Neutrophil (primary cell): Measurements from ENCODE around the gene GPR84.

Source experiments
- H3K27ac ChIP-seq: fragments of 200-600 bp; sonication (generic); 2 replicates; pipeline ENCODE4 v1.5.1; 2016; ENCODE audit warnings: mild to moderate bottlenecking, moderate library complexity
- H3K27me3 ChIP-seq: fragments of 200-600 bp; sonication (generic); 2 replicates; pipeline ENCODE4 v1.6.0; 2016; ENCODE audit warnings: mild to moderate bottlenecking
- H3K36me3 ChIP-seq: fragments of 200-600 bp; sonication (generic); 2 replicates; pipeline ENCODE4 v1.5.1; 2017
- H3K4me1 ChIP-seq, 2 experiments: fragments of 200-600 bp in 1 of 2; sonication (generic) in 1 of 2; 1 replicate in 1 of 2; 2 replicates in 1 of 2; pipeline versions ENCODE4 v1.5.1 to v1.6.1; 2013 to 2016; ENCODE audit warnings: low read depth in 1 of 2, low read length in 1 of 2, mild to moderate bottlenecking in 1 of 2, moderate library complexity in 1 of 2; ENCODE audit not compliant: control insufficient read depth in 1 of 2, insufficient read depth in 1 of 2
- H3K4me3 ChIP-seq, 2 experiments: fragments of 200-600 bp in 1 of 2; sonication (generic) in 1 of 2; 1 replicate in 1 of 2; 2 replicates in 1 of 2; pipeline ENCODE4 v1.5.1; 2013 to 2016; ENCODE audit warnings: low read depth in 1 of 2, low read length in 1 of 2, mild to moderate bottlenecking in 1 of 2, moderate library complexity in 1 of 2
- H3K9me3 ChIP-seq: fragments of 200-600 bp; sonication (generic); 2 replicates; pipeline ENCODE4 v1.5.1; 2016
- CTCF ChIP-seq: fragments of 200-600 bp; sonication (generic); IDR thresholded peaks from 2 replicates; pipeline ENCODE4 v1.5.1; 2016; ENCODE audit warnings: antibody characterized with exemption

GPR84 gene

GRCh38 chr12:54394986-54395385, 30.7 kb upstream of the GPR84 start:
- Histone ChIP-seq H3K9me3 (no peaks in the 10 kb centered on the region), H3K4me1 (peaks cover 31 to 36% of the 10 kb centered on the region in 2 experiments), H3K27me3 (peaks cover 13% of the 10 kb centered on the region), H3K36me3 (peaks cover 70% of the 10 kb centered on the region), H3K4me3 (no peak overlapping the region), H3K27ac (peak overlapping the region; percentile 6)
- TF ChIP-seq CTCF = no peak

- Histone ChIP-seq H3K4me3 (no peak overlapping the region), H3K27ac (peak overlapping the region; percentile 65), H3K9me3 (no peaks in the 10 kb centered on the region), H3K36me3 (peaks cover 63% of the 10 kb centered on the region), H3K27me3 (peaks cover 13% of the 10 kb centered on the region), H3K4me1 (peaks cover 31 to 36% of the 10 kb centered on the region in 2 experiments)
- TF ChIP-seq CTCF = peak; percentile 43
These were observed 30.0 kb upstream of the GPR84 start for GRCh38 chr12:54394281-54394719.

GRCh38 chr12:54393743-54394142, 29.5 kb upstream of the GPR84 start:
- Histone ChIP-seq H3K9me3 (no peaks in the 10 kb centered on the region), H3K4me1 (peaks cover 31 to 36% of the 10 kb centered on the region in 2 experiments), H3K36me3 (peaks cover 57% of the 10 kb centered on the region), H3K27me3 (peaks cover 13% of the 10 kb centered on the region), H3K27ac (peak overlapping the region; percentile 65), H3K4me3 (no peak overlapping the region)
- no peak for TF ChIP-seq CTCF

GRCh38 chr12:54393207-54393609, 28.9 kb upstream of the GPR84 start:
- peaks cover 31 to 36% of the 10 kb centered on the region in 2 experiments for H3K4me1 ChIP-seq
- no peak for TF ChIP-seq CTCF
- peak overlapping the region; percentile 65 for H3K27ac ChIP-seq
- H3K36me3 ChIP-seq = peaks cover 52% of the 10 kb centered on the region
- H3K4me3 ChIP-seq = no peak overlapping the region
- H3K27me3 ChIP-seq = peaks cover 13% of the 10 kb centered on the region
- no peaks in the 10 kb centered on the region for H3K9me3 ChIP-seq

GRCh38 chr12:54392485-54393206, 28.4 kb upstream of the GPR84 start:
- peak overlapping the region; percentile 65 for H3K27ac ChIP-seq
- peaks cover 31 to 36% of the 10 kb centered on the region in 2 experiments for H3K4me1 ChIP-seq
- H3K4me3 ChIP-seq = no peak overlapping the region
- H3K9me3 ChIP-seq = no peaks in the 10 kb centered on the region
- peaks cover 46% of the 10 kb centered on the region for H3K36me3 ChIP-seq
- H3K27me3 ChIP-seq = peaks cover 13% of the 10 kb centered on the region
- TF ChIP-seq CTCF = no peak
